ENCODE results near the gene TMEM231. TPM values are rescaled to one million over a fixed set of nuclear protein-coding genes. Genes with fewer than 3 reads are reported as not detected.

The TMEM231 gene
- total and polyA plus RNA-seq, 2 of the 8 experiments (the other 6 are each of a cell fraction or from before 2014, with no cell fraction given) = 8.3 to 26.7 TPM

DNA sequence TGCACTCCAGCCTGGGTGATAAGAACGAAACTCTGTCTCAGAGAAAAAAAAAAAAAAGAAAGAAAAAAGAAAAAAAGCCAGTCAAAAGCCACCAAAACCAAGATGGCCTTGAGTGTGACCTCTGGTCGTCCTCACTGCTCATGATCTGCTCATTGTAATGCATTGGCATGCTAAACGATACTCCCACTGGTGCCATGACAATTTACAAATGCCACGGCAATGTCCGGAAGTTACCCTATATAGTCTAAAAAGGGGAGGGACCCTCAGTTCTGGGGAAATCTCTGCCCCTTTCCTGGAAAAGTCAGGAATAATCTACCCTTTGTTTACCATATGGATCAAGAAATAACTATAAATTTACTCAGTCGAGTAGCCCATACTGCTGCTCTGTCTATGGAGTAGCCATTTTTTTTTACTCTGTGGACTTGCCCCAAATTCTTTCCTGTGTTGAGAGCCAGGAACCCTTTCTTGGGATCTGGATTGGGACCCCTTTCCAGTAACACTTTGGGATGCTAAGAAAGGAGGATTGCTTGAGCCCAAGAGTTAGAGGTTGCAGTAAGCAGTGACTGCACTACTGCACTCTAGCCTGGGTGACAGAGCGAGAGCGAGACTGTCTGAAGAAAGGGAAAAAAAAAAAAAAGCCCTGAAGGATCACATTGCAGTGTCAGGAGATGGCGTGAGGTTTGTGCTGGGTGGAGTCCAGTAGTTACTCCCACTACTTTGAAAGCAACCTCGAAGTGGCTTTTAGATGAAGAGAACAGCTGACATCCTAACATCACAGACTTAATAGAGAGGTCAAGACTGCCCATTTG, 3.7 kb upstream of the TMEM231 start:
- Histone ChIP-seq H2AFZ (ENCODE audit: low read length) (peak overlapping the region; percentile 79), H3K18ac (ENCODE audit: extremely low read depth, low read length) (no peak overlapping the region), H3K27ac (ENCODE audit: low read depth, low read length) (no peak overlapping the region), H3K4me2 (ENCODE audit: insufficient read depth in 1 of 2, low read depth in 2 of 2, low read length in 2 of 2) (no peak overlapping the region; a peak in 1 of 4 replicates), H3K4me1 (replicated peaks in 1 of 4; ENCODE audit: control insufficient read depth in 3 of 4, insufficient read depth in 4 of 4, low read length in 3 of 4) (peaks cover 2 to 5% (median 2%) of the 10 kb centered on the region in 4 experiments; a peak in 4 of 7 replicates), H3K23me2 (ENCODE audit: low read depth, low read length) (peaks cover 8% of the 10 kb centered on the region; the same call in 1 of the 2 replicates), H4K91ac (replicated peaks; ENCODE audit: insufficient read length, low read length) (no peak overlapping the region), H4K8ac (ENCODE audit: extremely low read depth, insufficient read depth, low read length) (no peak overlapping the region), H4K20me1 (replicated peaks in 1 of 2; ENCODE audit: control insufficient read depth in 1 of 2, insufficient read depth in 2 of 2, low read length in 2 of 2) (no peaks in the 10 kb centered on the region), H2BK20ac (ENCODE audit: low read length) (no peak overlapping the region), H2BK15ac (ENCODE audit: low read length) (no peak overlapping the region), H3K79me1 (ENCODE audit: low read depth, low read length) (no peaks in the 10 kb centered on the region), H2BK12ac (ENCODE audit: low read depth, low read length) (peak overlapping the region; percentile 46; the same call in 1 of the 2 replicates), H3K9ac (replicated peaks in 1 of 4; ENCODE audit: extremely low read depth in 1 of 4, low read depth in 3 of 4, low read length in 3 of 4) (no peak overlapping the region), H3K14ac (ENCODE audit: insufficient read length) (no peak overlapping the region), H3K4me3 (ENCODE audit: extremely low read depth in 1 of 4, insufficient read depth in 2 of 4, low read depth in 3 of 4, low read length in 4 of 4) (no peak overlapping the region), H3K27me3 (replicated peaks in 1 of 4; ENCODE audit: control insufficient read depth in 3 of 4, extremely low read depth in 1 of 4, insufficient read depth in 3 of 4, low read length in 3 of 4) (no peaks in the 10 kb centered on the region; a peak in 1 of 7 replicates), H3K79me2 (ENCODE audit: control insufficient read depth in 1 of 2, insufficient read depth in 2 of 2, low read length in 2 of 2) (no peaks in the 10 kb centered on the region), H3K56ac (replicated peaks; ENCODE audit: insufficient read length, low read depth, low read length) (no peak overlapping the region), H2BK120ac (replicated peaks; ENCODE audit: low read depth, low read length) (no peak overlapping the region), H4K5ac (ENCODE audit: insufficient read length, low read depth, low read length) (no peak overlapping the region), H3K9me3 (ENCODE audit: insufficient read depth in 2 of 2, low read depth in 1 of 2, low read length in 1 of 2) (no peaks in the 10 kb centered on the region), H3K4ac (replicated peaks; ENCODE audit: insufficient read length, low read depth, low read length) (no peak overlapping the region), H2BK5ac (ENCODE audit: low read depth, low read length) (peak overlapping the region; percentile 54; the same call in 1 of the 2 replicates), H2AK5ac (ENCODE audit: low read depth, low read length) (no peak overlapping the region), H3K36me3 (ENCODE audit: control insufficient read depth in 2 of 4, insufficient read depth in 4 of 4, low read length in 3 of 4) (no peaks in the 10 kb centered on the region), H3K23ac (ENCODE audit: insufficient read length) (no peak overlapping the region)
- POLR2A ChIA-PET (ENCODE audit: partially characterized antibody) = interaction anchor here (1.0 kb wide), 2 partner anchors 9 to 32 kb away, joined by 3 read pairs; no protein-coding TSS in a partner anchor
- CTCF ChIA-PET (ENCODE audit: partially characterized antibody) = interaction anchor here (0.5 to 9.4 kb wide), 6 partner anchors 9 to 95 kb away, joined by 3 to 96 read pairs (median 4); partner anchors contain the start of gene TMEM170A
- 76% methylated on average over 9 of the region's 10 CpGs; no CpG with 5 or more reads in 1 of the 2 experiments for WGBS, 2 experiments (ENCODE audit: extremely low coverage in 1 of 2, insufficient coverage in 1 of 2, insufficient read length in 1 of 2, insufficient replicate concordance in 2 of 2, low coverage in 1 of 2, low lambda C conversion rate in 2 of 2, missing lambda C conversion rate in 1 of 2)
- no peak for FAIRE-seq
- no peak for DNase-seq (ENCODE audit: low read depth in 1 of 2, low spot score in 2 of 2)
- TF ChIP-seq, protein P1, sequence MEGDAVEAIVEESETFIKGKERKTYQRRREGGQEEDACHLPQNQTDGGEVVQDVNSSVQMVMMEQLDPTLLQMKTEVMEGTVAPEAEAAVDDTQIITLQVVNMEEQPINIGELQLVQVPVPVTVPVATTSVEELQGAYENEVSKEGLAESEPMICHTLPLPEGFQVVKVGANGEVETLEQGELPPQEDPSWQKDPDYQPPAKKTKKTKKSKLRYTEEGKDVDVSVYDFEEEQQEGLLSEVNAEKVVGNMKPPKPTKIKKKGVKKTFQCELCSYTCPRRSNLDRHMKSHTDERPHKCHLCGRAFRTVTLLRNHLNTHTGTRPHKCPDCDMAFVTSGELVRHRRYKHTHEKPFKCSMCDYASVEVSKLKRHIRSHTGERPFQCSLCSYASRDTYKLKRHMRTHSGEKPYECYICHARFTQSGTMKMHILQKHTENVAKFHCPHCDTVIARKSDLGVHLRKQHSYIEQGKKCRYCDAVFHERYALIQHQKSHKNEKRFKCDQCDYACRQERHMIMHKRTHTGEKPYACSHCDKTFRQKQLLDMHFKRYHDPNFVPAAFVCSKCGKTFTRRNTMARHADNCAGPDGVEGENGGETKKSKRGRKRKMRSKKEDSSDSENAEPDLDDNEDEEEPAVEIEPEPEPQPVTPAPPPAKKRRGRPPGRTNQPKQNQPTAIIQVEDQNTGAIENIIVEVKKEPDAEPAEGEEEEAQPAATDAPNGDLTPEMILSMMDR (IDR thresholded peaks at IDR 0.05; ENCODE audit: control extremely low read depth in 1 of 3, insufficient read depth in 1 of 3, low read depth in 1 of 3, low read length in 3 of 3) = no peak
- TF ChIP-seq CBX8 (IDR thresholded peaks at IDR 0.05; ENCODE audit: borderline replicate concordance, low read depth, low read length) = no peak
- no peak for TF ChIP-seq SIN3A (conservative IDR thresholded peaks at IDR 0.05 in 1 of 2, IDR thresholded peaks at IDR 0.05 in 1 of 2; ENCODE audit: low read depth in 1 of 2, low read length in 2 of 2)
- TF ChIP-seq RXRA (IDR thresholded peaks at IDR 0.05; ENCODE audit: insufficient read depth, low read depth, low read length) = no peak
- no peak for TF ChIP-seq TAF1 (IDR thresholded peaks at IDR 0.05; ENCODE audit: low read depth, low read length)
- no peak for TF ChIP-seq NANOG (IDR thresholded peaks at IDR 0.05; ENCODE audit: insufficient read depth, low read depth, low read length, poor library complexity, severe bottlenecking)
- no peak for TF ChIP-seq EP300 (IDR thresholded peaks at IDR 0.05; ENCODE audit: borderline replicate concordance in 1 of 2, low read depth in 2 of 2, low read length in 2 of 2)
- no peak for TF ChIP-seq POU5F1 (IDR thresholded peaks at IDR 0.05; ENCODE audit: low read depth, low read length)
